Uterus (tissue), 4 donors: ENCODE results near the gene UNC119. TPM values are rescaled to one million over a fixed set of nuclear protein-coding genes. Genes with fewer than 3 reads are reported as not detected.

Experiments used
- DNase-seq, 2 donors: peaks; one replicate each; pipeline ENCODE4 v3.0.0-alpha.2; 2019 to 2020
- H3K27ac ChIP-seq, 2 donors: fragments of 200-600 bp; sonication (generic); 1 replicate in 1 of 2; 2 replicates in 1 of 2; pipeline ENCODE4 v1.5.1; 2016 to 2018
- H3K27me3 ChIP-seq, 2 donors: fragments of 200-600 bp; sonication (generic); one replicate each; pipeline ENCODE4 v1.5.1; 2018 to 2019; ENCODE audit warnings: control low read depth in 1 of 2
- H3K36me3 ChIP-seq, 2 donors: fragments of 200-600 bp; sonication (generic); one replicate each; pipeline ENCODE4 v1.5.1; 2019; ENCODE audit warnings: control low read depth in 1 of 2
- H3K4me1 ChIP-seq, 2 donors: fragments of 200-600 bp; sonication (generic); one replicate each; pipeline ENCODE4 v1.5.1; 2018 to 2019; ENCODE audit warnings: control low read depth in 1 of 2
- H3K4me3 ChIP-seq, 2 donors: fragments of 200-600 bp; sonication (generic); 1 replicate in 1 of 2; 2 replicates in 1 of 2; pipeline ENCODE4 v1.5.1; 2018 to 2019; ENCODE audit warnings: mild to moderate bottlenecking in 1 of 2
- H3K9me3 ChIP-seq, 2 donors: fragments of 200-600 bp; sonication (generic); one replicate each; pipeline ENCODE4 v1.5.1; 2019; ENCODE audit warnings: control low read depth in 1 of 2
- POLR2A ChIP-seq, 2 donors: fragments of 450-650 bp; IDR thresholded peaks; one replicate each; pipeline ENCODE4 v1.6.1; 2016; ENCODE audit warnings: antibody characterized with exemption in 2 of 2, mild to moderate bottlenecking in 1 of 2, moderate library complexity in 1 of 2
- intact Hi-C: fragments of 100-400 bp; cut with DNase I; formaldehyde crosslinking; loops from one replicate; pipeline ENCODE4 v1.15.1; 2023; ENCODE audit warnings: low total_unique reads
- total RNA-seq, 4 donors: library from RNA; depleted of rRNA in 3 of 4; stranded (reverse); fragments of >200 nt in 3 of 4; gene quantifications; one replicate each; pipeline versions ENCODE4 v1.1.0 to v1.2.4, GENCODE V29; 2014 to 2023
- TF ChIP-seq, protein P1 (sequence below), 4 experiments: fragments of 200-600 bp in 2 of 4; fragments of 450-650 bp in 2 of 4; sonication (generic) in 2 of 4; IDR thresholded peaks; one replicate each; pipeline ENCODE4 v1.5.1; 2016 to 2019; ENCODE audit warnings: antibody characterized with exemption in 4 of 4, mild to moderate bottlenecking in 2 of 4, moderate library complexity in 1 of 4
- donor health status: DM: yes; HTN: yes; CAD: no.

UNC119 gene
- total RNA-seq: 10 to 100 TPM in 3 of 4 donors, 1 to 10 TPM in 1; 4.1 to 28.5 (median 21.6) TPM

DNA sequence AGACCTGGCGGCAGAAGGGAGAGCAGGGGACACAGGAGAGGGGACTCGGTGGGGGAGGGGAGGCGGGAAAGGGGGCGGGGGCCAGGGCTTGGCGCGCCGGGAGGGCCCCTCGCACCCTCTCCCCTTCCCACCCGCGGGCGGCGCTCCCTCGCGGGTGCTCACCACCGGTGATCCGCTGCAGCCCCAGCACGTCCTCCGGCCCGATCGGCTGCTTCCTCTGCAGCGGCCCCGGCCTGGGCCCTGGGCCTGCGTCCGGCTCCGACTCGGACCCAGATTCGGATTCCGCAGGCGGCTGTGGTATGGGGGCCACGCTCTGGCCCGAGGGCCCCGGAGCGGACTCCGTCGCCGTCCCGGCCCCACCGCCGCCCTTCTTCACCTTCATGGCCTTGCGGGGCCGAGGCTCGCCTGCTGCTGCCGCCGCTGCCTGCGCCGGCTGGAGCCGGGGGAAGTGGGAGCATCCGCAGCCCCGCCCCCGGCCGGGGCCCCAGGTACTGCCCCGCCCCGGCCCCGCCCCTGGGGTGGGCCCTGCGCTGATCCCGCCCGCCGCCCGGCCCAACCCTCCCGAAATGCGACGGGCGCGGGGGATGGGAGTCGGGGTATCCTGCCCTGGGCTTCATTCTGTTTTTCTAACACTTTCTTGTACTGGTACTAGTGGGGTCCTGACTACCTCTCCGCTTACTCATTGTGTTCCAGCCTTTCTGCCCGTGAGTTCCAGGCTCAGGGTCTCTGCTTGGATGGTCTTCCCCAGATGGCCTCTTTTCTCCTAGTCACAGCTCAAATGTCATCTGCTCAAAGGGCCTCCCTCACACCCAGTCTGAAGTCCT lies at the start of gene UNC119:
TSS of gene UNC119 (minus strand) at position 449 of the 824 bp plus-strand sequence. CDS start at position 382, 67 bp downstream.
- no peaks in the 10 kb centered on the region for H3K9me3 ChIP-seq
- H3K27me3 ChIP-seq: no peaks in the 10 kb centered on the region
- H3K36me3 ChIP-seq: no peaks in the 10 kb centered on the region
- peak within 1 kb of the TSS; percentile 44 to 83 for H3K4me3 ChIP-seq
- TF ChIP-seq, protein P1, sequence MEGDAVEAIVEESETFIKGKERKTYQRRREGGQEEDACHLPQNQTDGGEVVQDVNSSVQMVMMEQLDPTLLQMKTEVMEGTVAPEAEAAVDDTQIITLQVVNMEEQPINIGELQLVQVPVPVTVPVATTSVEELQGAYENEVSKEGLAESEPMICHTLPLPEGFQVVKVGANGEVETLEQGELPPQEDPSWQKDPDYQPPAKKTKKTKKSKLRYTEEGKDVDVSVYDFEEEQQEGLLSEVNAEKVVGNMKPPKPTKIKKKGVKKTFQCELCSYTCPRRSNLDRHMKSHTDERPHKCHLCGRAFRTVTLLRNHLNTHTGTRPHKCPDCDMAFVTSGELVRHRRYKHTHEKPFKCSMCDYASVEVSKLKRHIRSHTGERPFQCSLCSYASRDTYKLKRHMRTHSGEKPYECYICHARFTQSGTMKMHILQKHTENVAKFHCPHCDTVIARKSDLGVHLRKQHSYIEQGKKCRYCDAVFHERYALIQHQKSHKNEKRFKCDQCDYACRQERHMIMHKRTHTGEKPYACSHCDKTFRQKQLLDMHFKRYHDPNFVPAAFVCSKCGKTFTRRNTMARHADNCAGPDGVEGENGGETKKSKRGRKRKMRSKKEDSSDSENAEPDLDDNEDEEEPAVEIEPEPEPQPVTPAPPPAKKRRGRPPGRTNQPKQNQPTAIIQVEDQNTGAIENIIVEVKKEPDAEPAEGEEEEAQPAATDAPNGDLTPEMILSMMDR (IDR thresholded peaks at IDR 0.05): no peak
- peak; percentile 18 to 68 for TF ChIP-seq POLR2A (IDR thresholded peaks at IDR 0.05)
- peak within 1 kb of the TSS; percentile 20 to 75 for H3K27ac ChIP-seq
- H3K4me1 ChIP-seq: peaks cover 0 to 4% of the 10 kb centered on the region in 2 donors
- intact Hi-C loops: no loop called here
- DNase-seq: peak; percentile 62 to 79

DNA sequence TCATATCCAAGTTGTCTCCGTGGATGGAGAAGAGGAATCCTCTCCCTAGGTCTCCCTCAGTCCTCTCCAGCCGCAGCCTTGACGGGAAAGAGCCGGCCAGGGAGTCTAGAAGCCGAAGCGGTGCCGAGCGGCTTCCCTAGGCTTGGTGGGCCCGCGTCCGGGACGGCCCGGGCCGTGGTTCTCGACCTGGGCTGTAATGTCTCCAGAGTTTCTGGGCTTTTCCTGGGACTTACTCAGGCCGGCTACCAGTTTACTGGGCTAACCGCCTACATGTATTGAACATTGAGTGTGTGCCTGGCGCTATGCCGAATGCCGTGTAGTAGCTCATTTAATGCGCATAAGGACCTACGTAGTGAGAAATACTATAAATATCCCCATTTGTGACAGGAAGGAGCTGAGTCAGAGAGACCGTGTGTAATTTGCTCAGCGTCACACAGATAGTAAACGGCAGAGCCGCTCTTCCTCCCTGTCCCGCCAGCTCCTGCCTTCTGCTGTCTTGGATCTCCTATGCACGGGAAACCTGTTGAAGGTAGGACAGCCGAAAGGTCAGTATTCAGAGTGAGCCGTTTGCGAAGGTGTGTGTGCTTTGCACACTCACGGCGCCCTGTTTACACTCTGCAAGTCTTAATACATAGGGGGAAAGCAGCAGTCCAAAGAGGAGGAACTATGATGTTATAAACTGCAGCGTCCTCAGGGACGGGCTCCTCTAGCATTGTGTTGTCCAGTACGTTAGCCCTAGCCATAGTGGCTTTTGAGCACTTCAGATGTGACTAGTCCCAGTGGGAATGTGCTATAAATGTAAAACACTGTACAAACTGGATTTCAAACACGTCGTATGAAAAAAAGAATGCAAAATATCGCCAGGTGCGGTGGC lies 47.1 kb upstream of the UNC119 start:
- peak; percentile 62 to 73 for DNase-seq
- no peaks in the 10 kb centered on the region for H3K27me3 ChIP-seq
- H3K4me1 ChIP-seq: peaks cover 0 to 4% of the 10 kb centered on the region in 2 donors
- peak overlapping the region; percentile 53 to 66 for H3K4me3 ChIP-seq
- intact Hi-C loops: no loop called here
- TF ChIP-seq, protein P1 (IDR thresholded peaks at IDR 0.05): no peak
- peak in 1 of 2 donors; percentile 18 for TF ChIP-seq POLR2A (IDR thresholded peaks at IDR 0.05)
- peak overlapping the region; percentile 97 for H3K27ac ChIP-seq
- H3K9me3 ChIP-seq: no peaks in the 10 kb centered on the region
- H3K36me3 ChIP-seq: no peaks in the 10 kb centered on the region

DNA sequence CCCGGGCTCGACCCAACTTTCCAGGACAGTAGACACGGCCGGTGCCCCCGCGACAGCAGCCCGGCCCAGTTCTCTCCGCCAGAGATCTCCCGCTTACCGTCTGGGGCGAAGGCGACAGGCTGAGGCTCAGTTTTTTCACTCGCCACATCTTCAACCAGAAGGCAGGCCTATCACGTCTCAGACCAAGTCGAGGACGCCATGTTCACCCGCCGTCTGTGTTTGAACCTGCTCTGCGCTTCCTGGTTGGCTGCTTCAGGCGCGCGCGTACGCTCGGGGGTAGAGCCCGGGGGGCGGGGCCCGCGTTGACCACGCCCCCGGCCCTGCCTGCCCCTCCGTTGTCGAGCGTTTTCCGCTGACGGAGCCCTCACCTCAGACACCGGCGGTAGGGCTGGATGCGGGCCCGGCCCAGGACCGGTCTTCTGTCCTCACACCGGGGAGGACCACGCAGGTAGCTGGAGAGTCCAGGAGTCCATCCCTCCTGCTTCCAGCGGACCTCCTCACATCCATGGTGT lies 46.4 kb upstream of the UNC119 start, which contains the start of gene SPAG5:
TSS of gene SPAG5 (minus strand) at position 227 of the 512 bp plus-strand sequence. CDS start at position 148, 79 bp downstream.
- Histone ChIP-seq H3K36me3 (no peaks in the 10 kb centered on the region), H3K4me1 (peaks cover 0 to 4% of the 10 kb centered on the region in 2 donors), H3K27ac (peak within 1 kb of the TSS; percentile 97), H3K4me3 (peak within 1 kb of the TSS; percentile 53 to 66), H3K27me3 (no peaks in the 10 kb centered on the region), H3K9me3 (no peaks in the 10 kb centered on the region)
- TF ChIP-seq, protein P1 (IDR thresholded peaks at IDR 0.05): no peak
- peak; percentile 87 to 94 for TF ChIP-seq POLR2A (IDR thresholded peaks at IDR 0.05)
- intact Hi-C loops: no loop called here
- DNase-seq: peak; percentile 92

DNA sequence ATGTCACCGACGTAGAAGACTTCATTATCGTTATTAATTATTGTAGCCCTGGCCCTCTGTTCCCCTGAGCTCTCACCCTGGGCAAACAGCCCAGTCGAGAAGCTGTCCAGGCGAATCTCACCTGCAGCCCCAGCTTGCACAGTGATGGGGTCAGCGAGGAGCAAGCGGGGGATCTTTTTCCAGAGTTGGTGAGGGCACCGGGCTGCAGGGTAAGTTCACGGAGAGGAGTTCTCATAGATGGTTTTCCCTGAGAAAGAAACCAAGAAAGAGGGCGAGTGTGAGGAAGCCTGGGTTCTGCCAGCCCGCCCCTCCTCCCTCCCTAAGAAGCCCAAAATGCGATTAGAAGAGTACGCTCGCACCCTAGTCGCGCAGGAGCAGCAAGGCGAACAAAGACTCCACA lies 46.0 kb upstream of the UNC119 start:
- intact Hi-C loops: no loop called here
- DNase-seq: no peak
- Histone ChIP-seq H3K4me3 (peak overlapping the region; percentile 53 to 66), H3K27ac (peak overlapping the region; percentile 97), H3K36me3 (no peaks in the 10 kb centered on the region), H3K4me1 (peaks cover 0 to 4% of the 10 kb centered on the region in 2 donors), H3K27me3 (no peaks in the 10 kb centered on the region), H3K9me3 (no peaks in the 10 kb centered on the region)
- TF ChIP-seq, protein P1 (IDR thresholded peaks at IDR 0.05): no peak
- no peak for TF ChIP-seq POLR2A (IDR thresholded peaks at IDR 0.05)
